Tibial nerve (tissue), 4 donors: ENCODE data around the gene FANCI. TPM values are rescaled to one million over a fixed set of nuclear protein-coding genes. Genes with fewer than 3 reads are reported as not detected.

ENCODE experiments used
- DNase-seq, 2 donors: peaks; one replicate each; pipeline ENCODE4 v3.0.0-alpha.2; 2019; ENCODE audit warnings: low spot score in 2 of 2
- H3K27ac ChIP-seq, 4 donors: fragments of 200-600 bp; sonication (generic) in 3 of 4; one replicate each; pipeline ENCODE4 v1.5.1; 2017 to 2019; ENCODE audit warnings: mild to moderate bottlenecking in 1 of 4
- H3K27me3 ChIP-seq, 2 donors: fragments of 200-600 bp; sonication (generic) in 1 of 2; one replicate each; pipeline versions ENCODE4 v1.5.1 to v1.6.0; 2017 to 2019
- H3K36me3 ChIP-seq, 3 donors: fragments of 200-600 bp; sonication (generic); one replicate each; pipeline ENCODE4 v1.5.1; 2018 to 2019
- H3K4me1 ChIP-seq, 4 donors: fragments of 200-600 bp; sonication (generic) in 3 of 4; one replicate each; pipeline ENCODE4 v1.5.1; 2017 to 2019
- H3K4me3 ChIP-seq, 4 donors: fragments of 200-600 bp; sonication (generic) in 3 of 4; one replicate each; pipeline ENCODE4 v1.5.1; 2017 to 2019; ENCODE audit warnings: mild to moderate bottlenecking in 1 of 4, moderate library complexity in 1 of 4
- H3K9me3 ChIP-seq, 4 donors: fragments of 200-600 bp; sonication (generic) in 3 of 4; one replicate each; pipeline ENCODE4 v1.5.1; 2017 to 2019
- EP300 ChIP-seq, 2 donors: sonication (generic); formaldehyde crosslinking; IDR thresholded peaks; one replicate each; pipeline ENCODE4 v1.6.1; 2017; ENCODE audit warnings: antibody characterized with exemption in 2 of 2, mild to moderate bottlenecking in 1 of 2
- POLR2A ChIP-seq, 2 donors: fragments of 450-650 bp; IDR thresholded peaks; one replicate each; pipeline ENCODE4 v1.6.1; 2017; ENCODE audit warnings: antibody characterized with exemption in 2 of 2, mild to moderate bottlenecking in 2 of 2, moderate library complexity in 2 of 2
- WGBS, 2 donors: methylation state at CpG; one replicate each; pipeline ENCODE4 v1.1.5; 2018; 5-methylcytosine and 5-hydroxymethylcytosine counted together
- total RNA-seq, 4 donors: library from RNA; depleted of rRNA; stranded (reverse); fragments of >200 nt; gene quantifications; one replicate each; pipeline ENCODE4 v1.1.0, GENCODE V29; 2016
- TF ChIP-seq, protein P1 (sequence below), 5 experiments: fragments of 200-600 bp in 3 of 5; fragments of 450-650 bp in 2 of 5; sonication (generic) in 3 of 5; IDR thresholded peaks; one replicate each; pipeline ENCODE4 v1.5.1; 2016 to 2019; ENCODE audit warnings: antibody characterized with exemption in 5 of 5, mild to moderate bottlenecking in 3 of 5, moderate library complexity in 2 of 5

The FANCI gene
- total RNA-seq, 4 donors from 2014 or later: 2.7 to 8.7 (median 5.1) TPM

DNA sequence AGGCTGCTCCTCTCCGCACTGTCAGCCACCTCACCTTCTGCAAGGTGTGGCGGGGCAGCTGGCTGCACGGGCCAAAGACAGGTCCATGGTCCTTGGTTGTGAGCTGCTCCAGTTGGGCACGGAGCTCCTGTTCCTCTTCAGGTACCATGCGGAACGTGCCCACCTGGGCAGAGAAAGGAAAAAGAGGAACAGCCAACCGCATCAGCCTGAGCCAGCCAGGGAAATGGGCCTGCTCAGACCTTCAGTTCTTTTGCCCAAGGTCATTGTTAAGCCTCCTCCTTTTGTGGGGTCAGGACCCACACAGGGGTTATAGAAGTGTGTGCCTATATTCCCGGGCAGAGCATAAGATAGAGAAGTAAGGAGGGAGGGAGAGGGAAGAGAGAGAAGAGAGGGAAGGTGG is 25.2 kb upstream of the FANCI start:
- Histone ChIP-seq H3K4me1 (no peaks in the 10 kb centered on the region), H3K27me3 (no peaks in the 10 kb centered on the region), H3K4me3 (no peak overlapping the region), H3K36me3 (no peaks in the 10 kb centered on the region), H3K9me3 (no peaks in the 10 kb centered on the region), H3K27ac (no peak overlapping the region)
- no peak for DNase-seq
- 85% methylated on average over 4 to 8 of the region's 8 CpGs for WGBS, 2 donors
- TF ChIP-seq, protein P1, sequence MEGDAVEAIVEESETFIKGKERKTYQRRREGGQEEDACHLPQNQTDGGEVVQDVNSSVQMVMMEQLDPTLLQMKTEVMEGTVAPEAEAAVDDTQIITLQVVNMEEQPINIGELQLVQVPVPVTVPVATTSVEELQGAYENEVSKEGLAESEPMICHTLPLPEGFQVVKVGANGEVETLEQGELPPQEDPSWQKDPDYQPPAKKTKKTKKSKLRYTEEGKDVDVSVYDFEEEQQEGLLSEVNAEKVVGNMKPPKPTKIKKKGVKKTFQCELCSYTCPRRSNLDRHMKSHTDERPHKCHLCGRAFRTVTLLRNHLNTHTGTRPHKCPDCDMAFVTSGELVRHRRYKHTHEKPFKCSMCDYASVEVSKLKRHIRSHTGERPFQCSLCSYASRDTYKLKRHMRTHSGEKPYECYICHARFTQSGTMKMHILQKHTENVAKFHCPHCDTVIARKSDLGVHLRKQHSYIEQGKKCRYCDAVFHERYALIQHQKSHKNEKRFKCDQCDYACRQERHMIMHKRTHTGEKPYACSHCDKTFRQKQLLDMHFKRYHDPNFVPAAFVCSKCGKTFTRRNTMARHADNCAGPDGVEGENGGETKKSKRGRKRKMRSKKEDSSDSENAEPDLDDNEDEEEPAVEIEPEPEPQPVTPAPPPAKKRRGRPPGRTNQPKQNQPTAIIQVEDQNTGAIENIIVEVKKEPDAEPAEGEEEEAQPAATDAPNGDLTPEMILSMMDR (IDR thresholded peaks at IDR 0.05): no peak
- no peak for TF ChIP-seq POLR2A (IDR thresholded peaks at IDR 0.05)
- no peak for TF ChIP-seq EP300 (IDR thresholded peaks at IDR 0.05)

GRCh38 chr15:89221543-89221942 is 22.2 kb upstream of the FANCI start, which contains the start of gene RLBP1:
Gene RLBP1 (minus strand): TSS chr15:89221579. CDS start chr15:89218975, 2,604 bp downstream.
- Histone ChIP-seq H3K4me1 (no peaks in the 10 kb centered on the region), H3K27ac (no peak within 1 kb of the TSS), H3K9me3 (no peaks in the 10 kb centered on the region), H3K27me3 (no peaks in the 10 kb centered on the region), H3K4me3 (no peak within 1 kb of the TSS), H3K36me3 (no peaks in the 10 kb centered on the region)
- TF ChIP-seq POLR2A (IDR thresholded peaks at IDR 0.05): no peak
- no peak for DNase-seq
- 37 to 51% methylated on average over 8 to 11 of the region's 11 CpGs for WGBS, 2 donors

- no peak overlapping the region for H3K4me3 ChIP-seq
- WGBS, 2 donors: 95% methylated on average over 5 of the region's 5 CpGs
These were observed 18.2 kb upstream of the FANCI start for GRCh38 chr15:89225588-89225987.

GRCh38 chr15:89226359-89227221 is 17.2 kb upstream of the FANCI start:
- Histone ChIP-seq H3K4me1 (no peaks in the 10 kb centered on the region), H3K27ac (no peak overlapping the region), H3K27me3 (no peaks in the 10 kb centered on the region), H3K9me3 (no peaks in the 10 kb centered on the region), H3K36me3 (no peaks in the 10 kb centered on the region), H3K4me3 (no peak overlapping the region)
- WGBS, 2 donors: 80 to 82% methylated on average over 14 of the region's 14 CpGs
- TF ChIP-seq EP300 (IDR thresholded peaks at IDR 0.05) (no peak), POLR2A (IDR thresholded peaks at IDR 0.05) (no peak)
- TF ChIP-seq, protein P1 (IDR thresholded peaks at IDR 0.05): no peak
- DNase-seq: no peak

More at GRCh38 chr15:89225588-89225987, 18.2 kb upstream of the FANCI start:
- H3K27ac ChIP-seq: no peak overlapping the region
- DNase-seq: no peak
- no peaks in the 10 kb centered on the region for H3K27me3 ChIP-seq
- H3K4me1 ChIP-seq: no peaks in the 10 kb centered on the region
- no peaks in the 10 kb centered on the region for H3K36me3 ChIP-seq
- TF ChIP-seq EP300 (IDR thresholded peaks at IDR 0.05) (no peak), POLR2A (IDR thresholded peaks at IDR 0.05) (no peak)
- TF ChIP-seq, protein P1 (IDR thresholded peaks at IDR 0.05): no peak
- no peaks in the 10 kb centered on the region for H3K9me3 ChIP-seq

- Histone ChIP-seq H3K27ac (no peak overlapping the region), H3K4me1 (no peaks in the 10 kb centered on the region), H3K9me3 (no peaks in the 10 kb centered on the region), H3K36me3 (no peaks in the 10 kb centered on the region), H3K4me3 (no peak overlapping the region), H3K27me3 (no peaks in the 10 kb centered on the region)
- WGBS, 2 donors: 57 to 67% methylated on average over 7 of the region's 7 CpGs
- TF ChIP-seq EP300 (IDR thresholded peaks at IDR 0.05): no peak
- no peak for TF ChIP-seq POLR2A (IDR thresholded peaks at IDR 0.05)
- TF ChIP-seq, protein P1 (IDR thresholded peaks at IDR 0.05): no peak
- DNase-seq: no peak
These were observed 16.4 kb upstream of the FANCI start for GRCh38 chr15:89227425-89227824.
